HEK293 (cell line): ENCODE data around the gene YIPF4.

Experiments
- BCL11B ChIP-seq: fragments of 450-650 bp; formaldehyde crosslinking; IDR thresholded peaks from 2 replicates; pipeline ENCODE4 v1.5.1; 2016; ENCODE audit warnings: low read depth, missing biosample characterization, missing genetic modification characterization
- HOXA7 ChIP-seq: sonication (generic); formaldehyde crosslinking; IDR thresholded peaks from 2 replicates; pipeline ENCODE4 v1.8.1; 2022; ENCODE audit warnings: missing genetic modification reagents, borderline replicate concordance
- IKZF3 ChIP-seq: fragments of 450-650 bp; IDR thresholded peaks from 2 replicates; pipeline ENCODE4 v1.5.0; 2018; ENCODE audit warnings: missing biosample characterization, mild to moderate bottlenecking, missing genetic modification characterization, moderate library complexity
- KLF1 ChIP-seq: fragments of 450-650 bp; formaldehyde crosslinking; IDR thresholded peaks from 2 replicates; pipeline ENCODE4 v1.5.1; 2016; ENCODE audit warnings: missing biosample characterization, missing genetic modification characterization
- PRDM10 ChIP-seq: fragments of 450-650 bp; formaldehyde crosslinking; IDR thresholded peaks from 2 replicates; pipeline ENCODE4 v1.5.1; 2016; ENCODE audit warnings: missing biosample characterization, missing genetic modification characterization
- SP7 ChIP-seq: fragments of 450-650 bp; formaldehyde crosslinking; IDR thresholded peaks from 2 replicates; pipeline ENCODE4 v1.5.1; 2016; ENCODE audit warnings: missing biosample characterization, missing genetic modification characterization
- TCF7L2 ChIP-seq: IDR thresholded peaks from 2 replicates; pipeline ENCODE4 v1.6.1; 2011; ENCODE audit warnings: low read depth, mild to moderate bottlenecking, inconsistent platforms, low read length, moderate library complexity, borderline replicate concordance
- YY1 ChIP-seq: fragments of 450-650 bp; formaldehyde crosslinking; IDR thresholded peaks from 2 replicates; pipeline ENCODE4 v1.5.1; 2018; ENCODE audit warnings: missing biosample characterization, missing genetic modification characterization
- ZBTB26 ChIP-seq: fragments of 450-650 bp; formaldehyde crosslinking; optimal IDR thresholded peaks from 2 replicates; pipeline ENCODE3; 2016; ENCODE audit warnings: missing biosample characterization, mild to moderate bottlenecking, missing genetic modification characterization
- ZFHX2 ChIP-seq: fragments of 450-650 bp; formaldehyde crosslinking; conservative IDR thresholded peaks from 2 replicates; pipeline ENCODE4 v1.5.1; 2016; ENCODE audit warnings: missing biosample characterization, missing genetic modification characterization
- ZFP3 ChIP-seq: fragments of 450-650 bp; formaldehyde crosslinking; IDR thresholded peaks from 2 replicates; pipeline ENCODE4 v1.5.1; 2016; ENCODE audit warnings: low read depth, missing biosample characterization, missing genetic modification characterization
- ZIC2 ChIP-seq: fragments of 450-650 bp; formaldehyde crosslinking; IDR thresholded peaks from 2 replicates; pipeline ENCODE4 v1.5.1; 2016; ENCODE audit warnings: missing biosample characterization, missing genetic modification characterization
- ZNF121 ChIP-seq: fragments of 450-650 bp; formaldehyde crosslinking; IDR thresholded peaks from 2 replicates; pipeline ENCODE4 v1.5.1; 2016; ENCODE audit warnings: missing biosample characterization, missing genetic modification characterization
- ZNF157 ChIP-seq: fragments of 450-650 bp; formaldehyde crosslinking; IDR thresholded peaks from 2 replicates; pipeline ENCODE4 v1.5.1; 2016; ENCODE audit warnings: missing biosample characterization, missing genetic modification characterization
- ZNF18 ChIP-seq: fragments of 450-650 bp; formaldehyde crosslinking; IDR thresholded peaks from 2 replicates; pipeline ENCODE4 v1.5.1; 2016; ENCODE audit warnings: missing biosample characterization, missing genetic modification characterization
- ZNF184 ChIP-seq: fragments of 450-650 bp; IDR thresholded peaks from 2 replicates; pipeline ENCODE4 v1.5.1; 2018; ENCODE audit warnings: missing biosample characterization, mild to moderate bottlenecking, missing genetic modification characterization
- ZNF202 ChIP-seq: fragments of 450-650 bp; formaldehyde crosslinking; IDR thresholded peaks from 2 replicates; pipeline ENCODE4 v1.5.1; 2016; ENCODE audit warnings: missing biosample characterization, missing genetic modification characterization, borderline replicate concordance
- ZNF274 ChIP-seq, 2 experiments: fragments of 200-500 bp in 1 of 2; fragments of 450-650 bp in 1 of 2; sonication (Bioruptor generic) in 1 of 2; formaldehyde crosslinking in 1 of 2; IDR thresholded peaks; 2 replicates each; pipeline versions ENCODE4 v1.5.1 to v1.6.1; 2014 to 2016; ENCODE audit warnings: borderline replicate concordance in 1 of 2, inconsistent platforms in 1 of 2, low read length in 1 of 2, missing biosample characterization in 1 of 2, missing genetic modification characterization in 1 of 2
- ZNF391 ChIP-seq: fragments of 450-650 bp; formaldehyde crosslinking; IDR thresholded peaks from 2 replicates; pipeline ENCODE4 v1.5.1; 2016; ENCODE audit warnings: low read depth, missing biosample characterization, missing genetic modification characterization, borderline replicate concordance
- ZNF394 ChIP-seq: fragments of 450-650 bp; formaldehyde crosslinking; IDR thresholded peaks from 2 replicates; pipeline ENCODE4 v1.5.1; 2016; ENCODE audit warnings: missing biosample characterization, missing genetic modification characterization, mild to moderate bottlenecking, moderate library complexity, borderline replicate concordance
- ZNF416 ChIP-seq: fragments of 450-650 bp; formaldehyde crosslinking; IDR thresholded peaks from 2 replicates; pipeline ENCODE4 v1.5.1; 2016; ENCODE audit warnings: missing biosample characterization, missing genetic modification characterization
- ZNF426 ChIP-seq: fragments of 450-650 bp; formaldehyde crosslinking; IDR thresholded peaks from 2 replicates; pipeline ENCODE4 v1.5.1; 2017; ENCODE audit warnings: missing biosample characterization, missing genetic modification characterization, mild to moderate bottlenecking, inconsistent platforms, moderate library complexity
- ZNF501 ChIP-seq: fragments of 450-650 bp; formaldehyde crosslinking; IDR thresholded peaks from 2 replicates; pipeline ENCODE4 v1.5.1; 2016; ENCODE audit warnings: missing biosample characterization, missing genetic modification characterization
- ZNF518A ChIP-seq: fragments of 450-650 bp; formaldehyde crosslinking; conservative IDR thresholded peaks from 2 replicates; pipeline ENCODE4 v1.5.1; 2016; ENCODE audit warnings: low read depth, missing biosample characterization, missing genetic modification characterization
- ZNF571 ChIP-seq: fragments of 450-650 bp; formaldehyde crosslinking; IDR thresholded peaks from 2 replicates; pipeline ENCODE4 v1.5.0; 2017; ENCODE audit warnings: missing biosample characterization, missing genetic modification characterization
- ZNF585B ChIP-seq: fragments of 450-650 bp; formaldehyde crosslinking; IDR thresholded peaks from 2 replicates; pipeline ENCODE4 v1.5.1; 2016; ENCODE audit warnings: missing biosample characterization, missing genetic modification characterization
- ZNF777 ChIP-seq: fragments of 450-650 bp; formaldehyde crosslinking; IDR thresholded peaks from 2 replicates; pipeline ENCODE4 v1.5.1; 2017; ENCODE audit warnings: missing biosample characterization, missing genetic modification characterization, borderline replicate concordance
- ZNF792 ChIP-seq: fragments of 450-650 bp; formaldehyde crosslinking; IDR thresholded peaks from 2 replicates; pipeline ENCODE4 v1.5.1; 2016; ENCODE audit warnings: missing biosample characterization, missing genetic modification characterization

YIPF4 gene

GRCh38 chr2:32356681-32357317 lies 79.1 kb downstream of the YIPF4 start, which contains the start of gene BIRC6 (continued):
- TF ChIP-seq ZNF518A (tag by site-specific recombination) (peak; percentile 52), ZBTB26 (tag by site-specific recombination) (peak; percentile 88), ZNF202 (tag by site-specific recombination) (no peak), BCL11B (tag by site-specific recombination) (0 out of 2 replicates have a peak, but pooled peaks have one; percentile 36), ZNF426 (tag by site-specific recombination) (no peak), IKZF3 (0 out of 2 replicates have a peak, but pooled peaks have one; percentile 19), ZNF121 (tag by site-specific recombination) (peak; percentile 25; the same call in 1 of the 2 replicates), TCF7L2 (no peak), PRDM10 (tag by site-specific recombination) (peak; percentile 64), ZFHX2 (tag by site-specific recombination) (peak; percentile 29; the same call in 1 of the 2 replicates), ZNF571 (tag by site-specific recombination) (no peak), SP7 (tag by site-specific recombination) (peak; percentile 47), HOXA7 (CRISPR knock-in tag) (no peak), ZFP3 (tag by site-specific recombination) (no peak), ZNF585B (tag by site-specific recombination) (no peak), ZIC2 (tag by site-specific recombination) (no peak), ZNF157 (tag by site-specific recombination) (no peak), ZNF777 (no peak), KLF1 (tag by site-specific recombination) (0 out of 2 replicates have a peak, but pooled peaks have one; percentile 42), ZNF274 (IDR thresholded peaks at IDR 0.05; ENCODE audit: low read length) (no peak), ZNF274 (tag by site-specific recombination; IDR thresholded peaks at IDR 0.05; ENCODE audit: borderline replicate concordance) (no peak), YY1 (tag by site-specific recombination) (peak; percentile 65), ZNF18 (tag by site-specific recombination) (no peak), ZNF394 (peak; percentile 65; the same call in 1 of the 2 replicates), ZNF501 (tag by site-specific recombination) (peak; percentile 86), ZNF792 (tag by site-specific recombination) (no peak), ZNF391 (tag by site-specific recombination) (0 out of 2 replicates have a peak, but pooled peaks have one; percentile 39), ZNF416 (no peak), ZNF184 (tag by site-specific recombination) (no peak)
